ENCODE results near the gene CCDC68.

GRCh38 chr18:54857499-54857898, 101.8 kb downstream of the CCDC68 start:
- no peak for TF ChIP-seq SPI1 (IDR thresholded peaks at IDR 0.05; ENCODE audit: borderline replicate concordance, low read depth)
- TF ChIP-seq CTCF (IDR thresholded peaks at IDR 0.05; ENCODE audit: insufficient read depth, low read length): no peak

Measured in HL-60 (cell line).